Glutamatergic neuron (in vitro differentiated cells): Measurements from ENCODE around the gene CDK14. TPM values are rescaled to one million over a fixed set of nuclear protein-coding genes. Genes with fewer than 3 reads are reported as not detected.

Experiments used
- DNase-seq: peaks from one replicate; pipeline ENCODE4 v3.0.0; 2022
- H3K27ac Mint-ChIP-seq: one replicate; pipeline ENCODE4 v1.8.0; 2020; ENCODE audit warnings: mild to moderate bottlenecking, mixed read lengths, inconsistent platforms; ENCODE audit not compliant: unreplicated experiment
- H3K27me3 Mint-ChIP-seq: one replicate; pipeline ENCODE4 v1.8.0; 2020; ENCODE audit warnings: mild to moderate bottlenecking, moderate library complexity, mixed read lengths, inconsistent platforms; ENCODE audit not compliant: unreplicated experiment
- H3K36me3 Mint-ChIP-seq: one replicate; pipeline ENCODE4 v1.8.0; 2020; ENCODE audit warnings: mild to moderate bottlenecking, mixed read lengths, inconsistent platforms; ENCODE audit not compliant: unreplicated experiment
- H3K4me1 Mint-ChIP-seq: one replicate; pipeline ENCODE4 v1.8.0; 2020; ENCODE audit warnings: mild to moderate bottlenecking, low read depth, mixed read lengths, inconsistent platforms; ENCODE audit not compliant: unreplicated experiment
- H3K4me3 Mint-ChIP-seq: one replicate; pipeline ENCODE4 v1.8.0; 2020; ENCODE audit warnings: mild to moderate bottlenecking, mixed read lengths, inconsistent platforms; ENCODE audit not compliant: unreplicated experiment
- H3K9me3 Mint-ChIP-seq: one replicate; pipeline ENCODE4 v1.8.0; 2020; ENCODE audit warnings: mild to moderate bottlenecking, moderate library complexity, mixed read lengths, inconsistent platforms; ENCODE audit not compliant: unreplicated experiment
- total RNA-seq: library from RNA; stranded (reverse); fragmentation: NEBNext Ultra II Directional; extraction: Animal tissue kit (Norgen Biotek cat#: 25700); gene quantifications from one replicate; pipeline ENCODE4 v1.2.1, GENCODE V29; 2021; ENCODE audit not compliant: unreplicated experiment
- TF ChIP-seq, protein P1 (sequence below): fragments of 200-600 bp; sonication (generic); IDR thresholded peaks from one replicate; pipeline ENCODE4 v1.5.0; 2021; ENCODE audit not compliant: partially characterized antibody, unreplicated experiment

CDK14 gene
- total RNA-seq, 1 donor from 2014 or later: 96.5 TPM

DNA sequence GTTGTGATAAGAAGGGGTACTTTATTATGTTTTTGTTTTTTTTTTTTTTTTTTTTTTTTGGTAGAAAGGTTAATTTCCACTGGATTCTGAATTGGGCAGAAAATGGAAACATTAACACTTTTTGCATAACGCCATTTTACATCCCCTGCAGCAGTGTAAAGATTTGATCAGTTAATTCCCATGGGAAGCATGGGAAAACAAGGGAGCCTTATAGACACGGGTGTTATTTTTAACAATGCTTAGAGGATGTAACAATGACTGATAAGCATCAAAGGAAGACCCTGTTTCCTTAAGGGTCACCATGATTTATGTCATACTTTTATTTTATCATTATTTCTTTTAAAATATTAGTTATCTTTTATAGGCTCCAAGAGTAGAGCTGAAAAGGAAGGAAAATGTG lies 140.2 kb downstream of the CDK14 start:
- H3K27ac Mint-ChIP-seq: no peak overlapping the region
- DNase-seq: no peak
- no peak overlapping the region for H3K4me3 Mint-ChIP-seq
- H3K9me3 Mint-ChIP-seq: peaks cover 17% of the 10 kb centered on the region
- H3K4me1 Mint-ChIP-seq: peaks cover 9% of the 10 kb centered on the region
- peaks cover 1% of the 10 kb centered on the region for H3K27me3 Mint-ChIP-seq
- H3K36me3 Mint-ChIP-seq: peaks cover 25% of the 10 kb centered on the region
- TF ChIP-seq, protein P1, sequence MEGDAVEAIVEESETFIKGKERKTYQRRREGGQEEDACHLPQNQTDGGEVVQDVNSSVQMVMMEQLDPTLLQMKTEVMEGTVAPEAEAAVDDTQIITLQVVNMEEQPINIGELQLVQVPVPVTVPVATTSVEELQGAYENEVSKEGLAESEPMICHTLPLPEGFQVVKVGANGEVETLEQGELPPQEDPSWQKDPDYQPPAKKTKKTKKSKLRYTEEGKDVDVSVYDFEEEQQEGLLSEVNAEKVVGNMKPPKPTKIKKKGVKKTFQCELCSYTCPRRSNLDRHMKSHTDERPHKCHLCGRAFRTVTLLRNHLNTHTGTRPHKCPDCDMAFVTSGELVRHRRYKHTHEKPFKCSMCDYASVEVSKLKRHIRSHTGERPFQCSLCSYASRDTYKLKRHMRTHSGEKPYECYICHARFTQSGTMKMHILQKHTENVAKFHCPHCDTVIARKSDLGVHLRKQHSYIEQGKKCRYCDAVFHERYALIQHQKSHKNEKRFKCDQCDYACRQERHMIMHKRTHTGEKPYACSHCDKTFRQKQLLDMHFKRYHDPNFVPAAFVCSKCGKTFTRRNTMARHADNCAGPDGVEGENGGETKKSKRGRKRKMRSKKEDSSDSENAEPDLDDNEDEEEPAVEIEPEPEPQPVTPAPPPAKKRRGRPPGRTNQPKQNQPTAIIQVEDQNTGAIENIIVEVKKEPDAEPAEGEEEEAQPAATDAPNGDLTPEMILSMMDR: no peak

DNA sequence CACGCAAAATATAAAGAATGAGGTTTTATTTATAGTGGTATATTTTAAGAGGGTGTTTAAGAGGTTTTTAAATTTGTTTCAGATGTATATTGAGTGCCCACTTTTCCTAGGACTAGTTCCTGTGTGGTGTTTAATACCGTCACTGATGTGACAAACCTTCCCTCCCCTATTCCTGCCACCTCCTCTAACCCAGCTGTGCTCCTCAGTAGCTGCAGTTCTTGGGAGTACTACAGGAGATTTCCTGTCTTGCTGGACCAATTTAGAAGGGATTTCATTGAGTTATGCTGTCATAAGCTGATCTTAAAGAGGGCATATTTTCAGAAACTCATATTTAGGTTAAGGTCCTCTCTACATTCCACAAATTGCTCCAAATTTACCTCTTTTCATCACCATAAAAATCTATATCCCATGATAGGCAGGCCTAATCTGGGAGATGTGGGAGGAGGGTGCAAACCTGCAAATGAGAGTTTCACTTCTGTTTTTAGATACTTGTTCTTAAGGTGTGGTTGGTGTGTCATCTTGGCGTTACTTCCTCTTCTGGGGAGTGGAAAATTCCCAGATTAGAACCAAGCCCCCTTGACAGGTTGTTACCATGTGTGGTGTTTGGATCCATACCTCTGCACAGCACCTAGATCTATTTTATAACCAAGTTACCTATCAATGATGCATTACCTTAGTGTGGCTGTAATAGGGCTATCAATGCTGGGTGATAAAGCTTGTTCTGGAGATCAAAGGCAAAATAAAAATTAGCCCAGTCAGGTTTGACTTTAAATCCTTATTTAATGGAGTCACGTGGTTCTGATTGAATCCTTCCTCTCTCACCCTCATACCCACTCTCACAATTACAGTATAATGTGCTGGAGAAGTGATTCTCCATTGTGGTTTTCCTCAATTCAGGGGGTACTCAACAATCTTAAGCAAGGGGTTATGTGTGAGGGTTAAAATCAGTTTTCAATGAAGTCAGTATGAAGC lies 141.1 kb downstream of the CDK14 start:
- no peak for DNase-seq
- TF ChIP-seq, protein P1: no peak
- H3K36me3 Mint-ChIP-seq: peaks cover 24% of the 10 kb centered on the region
- peaks cover 14% of the 10 kb centered on the region for H3K9me3 Mint-ChIP-seq
- no peak overlapping the region for H3K4me3 Mint-ChIP-seq
- peaks cover 1% of the 10 kb centered on the region for H3K27me3 Mint-ChIP-seq
- peaks cover 9% of the 10 kb centered on the region for H3K4me1 Mint-ChIP-seq
- no peak overlapping the region for H3K27ac Mint-ChIP-seq

DNA sequence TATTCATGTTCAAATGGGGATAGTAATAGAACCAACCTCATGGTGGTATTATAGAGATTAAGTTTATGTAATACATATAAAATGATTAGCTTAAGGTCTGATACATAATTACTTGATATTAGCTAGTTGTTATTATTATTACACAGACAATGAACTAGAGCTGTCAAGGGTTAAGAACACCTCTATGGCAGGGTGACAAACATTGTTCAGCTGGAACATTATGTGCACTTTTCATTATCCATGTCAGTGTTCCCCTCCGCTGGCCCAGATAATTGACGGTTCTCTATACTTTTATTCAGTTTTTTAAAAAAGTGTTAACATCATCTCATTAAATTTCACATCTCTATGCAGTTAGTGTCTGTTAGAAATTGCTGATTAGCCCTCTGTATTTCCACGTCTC lies 142.1 kb downstream of the CDK14 start:
- peaks cover 11% of the 10 kb centered on the region for H3K9me3 Mint-ChIP-seq
- DNase-seq: no peak
- TF ChIP-seq, protein P1: no peak
- peaks cover 9% of the 10 kb centered on the region for H3K4me1 Mint-ChIP-seq
- no peak overlapping the region for H3K27ac Mint-ChIP-seq
- H3K36me3 Mint-ChIP-seq: peaks cover 14% of the 10 kb centered on the region
- no peak overlapping the region for H3K4me3 Mint-ChIP-seq
- no peaks in the 10 kb centered on the region for H3K27me3 Mint-ChIP-seq

DNA sequence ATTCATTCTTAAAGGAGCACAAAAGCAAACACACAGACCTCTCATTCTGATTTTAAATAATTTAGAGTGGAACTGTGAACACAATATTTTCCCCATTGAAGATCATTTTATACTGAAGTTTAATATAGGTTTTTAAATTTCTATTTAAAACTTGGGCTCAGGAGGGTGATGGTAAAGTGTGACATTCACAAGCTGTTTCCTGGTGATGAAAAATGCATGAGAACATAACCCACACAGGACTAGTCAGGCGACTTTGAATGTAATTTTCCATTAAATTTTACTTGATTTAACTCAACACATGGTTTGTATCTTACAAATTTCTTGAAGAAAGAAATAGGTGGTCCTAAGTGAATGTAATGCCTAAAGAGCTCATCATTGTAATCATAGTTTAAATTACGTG lies 143.6 kb downstream of the CDK14 start:
- no peak for DNase-seq
- no peaks in the 10 kb centered on the region for H3K27me3 Mint-ChIP-seq
- TF ChIP-seq, protein P1: no peak
- peaks cover 12% of the 10 kb centered on the region for H3K4me1 Mint-ChIP-seq
- no peak overlapping the region for H3K4me3 Mint-ChIP-seq
- H3K9me3 Mint-ChIP-seq: peaks cover 6% of the 10 kb centered on the region
- H3K36me3 Mint-ChIP-seq: peaks cover under 1% of the 10 kb centered on the region
- no peak overlapping the region for H3K27ac Mint-ChIP-seq

- Mint-ChIP-seq H3K9me3 (peaks cover 5% of the 10 kb centered on the region), H3K4me3 (no peak overlapping the region), H3K4me1 (peaks cover 12% of the 10 kb centered on the region), H3K27me3 (peaks cover 2% of the 10 kb centered on the region), H3K36me3 (peaks cover 4% of the 10 kb centered on the region), H3K27ac (no peak overlapping the region)
- TF ChIP-seq, protein P1: no peak
- DNase-seq: no peak
Measured at GRCh38 chr7:90740386-90740785, 144.3 kb downstream of the CDK14 start.
